Type B pancreatic cell (in vitro differentiated cells): ENCODE measurements around the gene ITPKB. TPM values are rescaled to one million over a fixed set of nuclear protein-coding genes. Genes with fewer than 3 reads are reported as not detected.

Experiments used
- DNase-seq: peaks from one replicate; pipeline ENCODE4 v3.0.0; 2021; ENCODE audit warnings: mixed read lengths; ENCODE audit not compliant: unreplicated experiment; ENCODE audit errors: extremely low spot score
- H3K27ac Mint-ChIP-seq: 2 replicates; pipeline ENCODE4 v1.8.0; 2021; ENCODE audit warnings: mild to moderate bottlenecking, mixed read lengths
- H3K27me3 Mint-ChIP-seq: 2 replicates; pipeline ENCODE4 v1.8.0; 2021; ENCODE audit warnings: mixed read lengths
- H3K36me3 Mint-ChIP-seq: 2 replicates; pipeline ENCODE4 v1.8.0; 2021; ENCODE audit warnings: mixed read lengths
- H3K4me1 Mint-ChIP-seq: one replicate; pipeline ENCODE4 v1.8.0; 2021; ENCODE audit warnings: mixed read lengths; ENCODE audit not compliant: unreplicated experiment
- H3K4me3 Mint-ChIP-seq: 2 replicates; pipeline ENCODE4 v1.8.0; 2021; ENCODE audit warnings: mild to moderate bottlenecking, mixed read lengths
- H3K9me3 Mint-ChIP-seq: 2 replicates; pipeline ENCODE4 v1.8.0; 2021; ENCODE audit warnings: mixed read lengths
- total RNA-seq: library from RNA; stranded (reverse); gene quantifications from 2 replicates; pipeline ENCODE4 v1.2.1, GENCODE V29; 2021; ENCODE audit warnings: low replicate concordance
- TF ChIP-seq, protein P1 (sequence below): fragments of 200-600 bp; sonication (generic); conservative IDR thresholded peaks from 2 replicates; pipeline ENCODE4 v1.5.0; 2021; ENCODE audit warnings: antibody characterized with exemption, mild to moderate bottlenecking

The ITPKB gene
- total RNA-seq, 1 donor from 2014 or later = 31.4 TPM

DNA sequence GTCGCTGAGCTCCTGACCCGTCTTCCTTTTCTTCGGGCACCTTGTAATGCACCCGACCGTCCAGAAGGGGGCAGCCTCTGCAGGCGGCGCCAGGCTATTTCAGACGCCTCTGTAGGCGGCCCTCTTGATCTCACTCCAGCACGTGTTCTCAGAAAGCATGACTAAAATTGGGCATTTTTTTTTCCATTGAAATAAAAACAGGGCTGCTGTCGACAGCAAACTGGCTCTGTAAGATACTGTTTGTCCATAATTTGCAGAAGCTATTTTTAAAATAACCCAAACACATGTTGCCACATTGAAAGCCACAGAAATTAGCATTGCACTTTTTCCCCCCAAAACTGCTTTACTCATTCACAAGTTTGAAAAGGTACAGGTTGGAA, 112.5 kb downstream of the ITPKB start:
- TF ChIP-seq, protein P1, sequence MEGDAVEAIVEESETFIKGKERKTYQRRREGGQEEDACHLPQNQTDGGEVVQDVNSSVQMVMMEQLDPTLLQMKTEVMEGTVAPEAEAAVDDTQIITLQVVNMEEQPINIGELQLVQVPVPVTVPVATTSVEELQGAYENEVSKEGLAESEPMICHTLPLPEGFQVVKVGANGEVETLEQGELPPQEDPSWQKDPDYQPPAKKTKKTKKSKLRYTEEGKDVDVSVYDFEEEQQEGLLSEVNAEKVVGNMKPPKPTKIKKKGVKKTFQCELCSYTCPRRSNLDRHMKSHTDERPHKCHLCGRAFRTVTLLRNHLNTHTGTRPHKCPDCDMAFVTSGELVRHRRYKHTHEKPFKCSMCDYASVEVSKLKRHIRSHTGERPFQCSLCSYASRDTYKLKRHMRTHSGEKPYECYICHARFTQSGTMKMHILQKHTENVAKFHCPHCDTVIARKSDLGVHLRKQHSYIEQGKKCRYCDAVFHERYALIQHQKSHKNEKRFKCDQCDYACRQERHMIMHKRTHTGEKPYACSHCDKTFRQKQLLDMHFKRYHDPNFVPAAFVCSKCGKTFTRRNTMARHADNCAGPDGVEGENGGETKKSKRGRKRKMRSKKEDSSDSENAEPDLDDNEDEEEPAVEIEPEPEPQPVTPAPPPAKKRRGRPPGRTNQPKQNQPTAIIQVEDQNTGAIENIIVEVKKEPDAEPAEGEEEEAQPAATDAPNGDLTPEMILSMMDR = peak; percentile 99
- no peak overlapping the region for H3K27ac Mint-ChIP-seq
- H3K4me1 Mint-ChIP-seq = peaks cover 18% of the 10 kb centered on the region
- H3K27me3 Mint-ChIP-seq = peaks cover 3% of the 10 kb centered on the region
- H3K36me3 Mint-ChIP-seq = no peaks in the 10 kb centered on the region
- H3K4me3 Mint-ChIP-seq = no peak overlapping the region
- peak; percentile 83 for DNase-seq
- H3K9me3 Mint-ChIP-seq = no peaks in the 10 kb centered on the region

DNA sequence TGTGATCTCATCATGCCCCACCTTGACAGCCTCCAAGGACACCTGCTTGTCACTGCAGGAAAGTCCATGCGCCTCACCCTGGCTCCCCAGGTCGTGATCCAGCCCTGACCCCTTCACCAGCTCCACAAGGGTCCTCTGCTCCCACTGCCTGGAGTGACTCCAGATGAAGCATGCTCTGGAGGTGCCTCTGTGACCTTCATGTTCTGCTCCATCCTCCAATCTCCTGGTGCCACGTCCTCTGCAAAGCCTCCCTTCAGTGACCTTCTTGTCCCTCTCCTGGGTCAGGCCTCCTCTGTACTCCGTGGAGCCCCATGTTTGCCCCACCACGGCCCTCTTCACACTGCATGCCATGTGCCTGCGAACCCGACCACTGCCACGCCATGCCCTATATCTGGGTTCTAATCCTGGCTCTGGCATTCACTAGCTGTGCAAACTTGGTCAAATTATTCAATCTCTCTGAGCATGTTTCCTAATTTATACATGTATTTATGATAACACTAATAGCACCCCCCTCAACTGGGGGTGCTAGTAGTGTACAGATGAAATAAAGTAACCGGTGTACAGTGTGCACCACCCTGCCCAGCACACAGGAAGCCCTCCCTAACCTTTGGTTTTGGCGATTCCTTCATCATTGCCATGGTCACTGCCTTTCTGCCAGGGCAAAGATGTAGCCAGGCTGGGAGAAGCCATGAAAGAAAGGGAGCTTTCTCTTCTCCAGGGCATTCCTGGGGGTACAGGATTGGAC, 113.1 kb downstream of the ITPKB start:
- TF ChIP-seq, protein P1 = no peak
- no peak overlapping the region for H3K27ac Mint-ChIP-seq
- H3K4me3 Mint-ChIP-seq = no peak overlapping the region
- H3K27me3 Mint-ChIP-seq = peaks cover 3% of the 10 kb centered on the region
- no peaks in the 10 kb centered on the region for H3K36me3 Mint-ChIP-seq
- no peak for DNase-seq
- H3K9me3 Mint-ChIP-seq = no peaks in the 10 kb centered on the region
- H3K4me1 Mint-ChIP-seq = peaks cover 17% of the 10 kb centered on the region

DNA sequence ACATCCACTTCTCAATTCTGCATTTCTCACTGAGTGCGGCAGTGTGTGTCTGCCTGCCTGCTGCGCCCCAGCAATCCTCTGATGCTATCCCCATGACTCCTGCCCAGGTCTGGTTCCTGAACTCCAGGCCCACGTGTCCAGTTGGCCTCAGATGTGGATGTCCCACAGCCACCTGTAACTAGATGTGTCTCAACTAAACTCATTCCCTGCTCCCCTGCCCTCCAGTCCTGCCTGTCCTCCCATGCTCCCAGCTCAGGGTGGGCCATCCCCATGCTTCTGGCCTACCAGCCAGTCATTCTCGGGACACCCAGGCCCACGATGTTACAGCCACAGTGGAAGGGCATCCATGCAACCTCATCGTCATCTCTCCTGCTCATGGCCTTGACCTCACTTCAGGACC, 113.8 kb downstream of the ITPKB start:
- Mint-ChIP-seq H3K4me1 (peaks cover 17% of the 10 kb centered on the region), H3K27me3 (peaks cover 3% of the 10 kb centered on the region), H3K4me3 (no peak overlapping the region), H3K27ac (no peak overlapping the region), H3K36me3 (no peaks in the 10 kb centered on the region), H3K9me3 (no peaks in the 10 kb centered on the region)
- TF ChIP-seq, protein P1 = no peak
- DNase-seq = no peak

DNA sequence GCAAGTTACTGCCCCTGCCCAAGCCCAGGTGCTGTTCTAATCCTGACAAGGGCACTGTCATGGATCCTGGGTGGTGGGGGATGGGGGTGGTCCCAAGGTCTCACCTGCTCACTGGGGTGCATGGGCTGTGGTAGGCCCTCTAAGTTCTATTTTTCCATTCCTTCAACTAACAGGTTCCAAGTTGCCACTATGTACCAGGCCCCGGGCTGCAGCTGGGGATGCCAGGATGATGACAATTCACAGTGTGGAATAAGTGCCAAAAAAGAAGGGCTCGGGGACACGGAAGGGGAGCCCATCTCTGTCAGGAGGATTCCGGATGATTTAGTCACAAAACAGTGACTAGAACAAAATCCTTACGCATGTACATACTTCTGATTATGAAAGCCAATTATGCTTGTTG, 114.6 kb downstream of the ITPKB start:
- H3K27me3 Mint-ChIP-seq = peaks cover 3% of the 10 kb centered on the region
- peaks cover 17% of the 10 kb centered on the region for H3K4me1 Mint-ChIP-seq
- no peak overlapping the region for H3K27ac Mint-ChIP-seq
- DNase-seq = no peak
- TF ChIP-seq, protein P1 = no peak
- no peak overlapping the region for H3K4me3 Mint-ChIP-seq
- no peaks in the 10 kb centered on the region for H3K9me3 Mint-ChIP-seq
- no peaks in the 10 kb centered on the region for H3K36me3 Mint-ChIP-seq

DNA sequence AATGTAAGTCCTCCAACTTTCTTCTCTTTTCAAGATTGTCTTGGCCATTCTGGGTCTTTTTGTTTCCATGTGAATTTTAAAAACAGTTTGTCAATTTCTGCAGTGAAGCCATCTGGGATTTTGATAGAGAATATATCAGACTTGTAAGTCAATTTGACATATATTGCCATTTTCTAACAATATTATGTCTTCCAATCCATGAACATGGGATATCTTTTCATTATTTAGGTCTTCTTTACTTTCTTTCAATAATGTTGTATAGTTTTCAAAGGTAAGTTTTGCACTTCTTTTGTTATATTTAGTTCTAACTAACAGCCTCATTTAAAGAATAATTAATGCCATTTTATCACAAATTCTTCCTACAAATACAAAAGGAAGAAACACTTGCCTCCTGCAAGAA, 117.1 kb downstream of the ITPKB start:
- no peak for DNase-seq

More for the DNA sequence above, 117.1 kb downstream of the ITPKB start:
- H3K9me3 Mint-ChIP-seq = no peaks in the 10 kb centered on the region
- H3K27ac Mint-ChIP-seq = no peak overlapping the region
- peaks cover 6% of the 10 kb centered on the region for H3K27me3 Mint-ChIP-seq
- TF ChIP-seq, protein P1 = no peak
- no peaks in the 10 kb centered on the region for H3K36me3 Mint-ChIP-seq
- no peak overlapping the region for H3K4me3 Mint-ChIP-seq
- peaks cover 4% of the 10 kb centered on the region for H3K4me1 Mint-ChIP-seq
